Measurements from ENCODE around the gene CR2.
"Not testable (repeated sequence)": the region's sequence is repeated elsewhere in the genome, so short reads cannot be mapped to it uniquely, and the experiment has no call there.

Gene CR2

DNA sequence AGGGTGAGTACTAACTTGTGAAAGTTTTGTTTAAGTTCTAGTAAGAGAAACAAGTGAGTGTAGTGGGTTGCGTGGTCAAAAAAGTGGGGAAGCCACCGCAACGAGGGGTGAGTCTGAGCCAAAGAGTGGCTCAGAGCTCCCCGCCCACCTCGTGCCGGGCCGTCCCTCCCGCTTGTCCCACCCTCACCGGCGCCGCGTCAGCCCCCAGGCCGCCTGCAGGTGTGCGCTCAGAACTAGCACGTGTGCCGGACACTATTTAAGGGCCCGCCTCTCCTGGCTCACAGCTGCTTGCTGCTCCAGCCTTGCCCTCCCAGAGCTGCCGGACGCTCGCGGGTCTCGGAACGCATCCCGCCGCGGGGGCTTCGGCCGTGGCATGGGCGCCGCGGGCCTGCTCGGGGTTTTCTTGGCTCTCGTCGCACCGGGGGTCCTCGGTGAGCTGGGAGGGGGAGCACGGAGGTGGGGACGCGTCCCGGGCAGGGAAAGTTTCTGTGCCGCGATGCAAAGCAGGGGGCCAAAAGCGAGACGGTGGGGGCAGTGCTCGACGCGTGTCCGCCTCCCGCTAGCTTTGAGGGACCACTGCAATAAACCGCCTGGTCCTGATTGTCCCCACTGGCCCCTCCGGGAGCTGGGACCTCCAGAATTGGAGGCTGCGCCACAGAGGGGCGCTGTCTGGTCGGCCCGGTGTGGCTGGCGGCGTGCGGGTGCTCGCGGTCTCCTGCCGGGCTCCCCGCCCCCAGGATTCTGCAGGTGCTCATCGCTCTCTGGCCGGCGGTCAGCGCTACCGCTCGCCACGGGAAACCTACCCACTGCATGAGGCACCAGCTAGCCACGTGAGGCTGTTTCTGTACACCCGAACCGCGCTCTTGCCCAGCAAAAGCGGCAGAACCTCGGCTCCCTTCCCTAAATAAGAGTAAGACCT, at the start of gene CR2:
TSS of gene CR2 (plus strand) at position 283 of the 919 bp plus-strand sequence. CDS start at position 374, 91 bp downstream.
- no peak for DNase-seq

DNA sequence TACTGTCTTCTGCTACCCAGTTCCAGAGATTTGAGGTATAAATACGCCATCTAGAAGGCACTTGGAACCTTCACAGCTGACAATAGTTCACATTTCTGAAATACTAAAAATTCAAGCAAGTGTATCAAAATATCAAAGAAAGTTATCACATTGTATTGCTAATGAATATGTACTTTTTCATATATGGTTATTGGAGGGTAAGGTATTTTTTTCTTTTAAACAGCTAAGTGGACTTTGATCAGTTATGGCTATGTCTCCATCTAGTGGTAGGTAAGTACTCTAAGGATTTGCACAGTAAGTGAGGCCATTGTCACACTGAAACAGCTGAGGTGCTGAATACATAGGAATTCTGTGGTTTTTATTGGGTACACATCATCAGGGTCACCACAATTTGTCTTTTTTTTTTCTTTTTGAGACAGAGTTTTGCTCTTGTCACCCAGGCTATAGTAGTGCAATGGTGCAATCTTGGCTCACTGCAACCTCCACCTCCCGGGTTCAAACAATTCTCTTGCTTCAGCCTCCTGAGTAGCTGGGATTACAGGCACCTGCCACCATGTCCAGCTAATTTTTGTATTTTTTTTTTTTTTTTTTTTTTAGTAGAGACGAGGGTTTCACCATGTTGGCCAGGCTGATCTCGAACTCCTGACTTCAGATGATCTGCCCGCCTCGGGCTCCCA, 49.1 kb upstream of the CR2 start:
- no peak for DNase-seq

DNA sequence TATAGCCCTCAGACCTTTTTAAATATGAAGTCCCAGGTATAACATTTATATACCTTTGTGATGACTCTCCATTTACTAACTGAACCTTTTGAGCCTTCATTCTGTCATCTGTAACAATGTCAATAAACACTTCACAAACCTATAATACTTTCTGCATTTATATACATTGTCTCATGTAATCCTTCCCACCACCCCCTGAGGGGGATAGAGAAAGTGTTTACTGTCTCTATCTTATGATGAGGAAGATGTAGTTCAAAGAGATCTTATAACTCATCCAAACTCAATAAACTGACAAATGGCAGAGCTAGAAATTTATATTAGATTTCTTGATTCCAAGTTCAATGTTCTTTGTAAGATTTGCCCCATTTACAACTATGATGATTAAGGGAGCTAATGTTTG, 48.3 kb upstream of the CR2 start:
- no peak for DNase-seq

DNA sequence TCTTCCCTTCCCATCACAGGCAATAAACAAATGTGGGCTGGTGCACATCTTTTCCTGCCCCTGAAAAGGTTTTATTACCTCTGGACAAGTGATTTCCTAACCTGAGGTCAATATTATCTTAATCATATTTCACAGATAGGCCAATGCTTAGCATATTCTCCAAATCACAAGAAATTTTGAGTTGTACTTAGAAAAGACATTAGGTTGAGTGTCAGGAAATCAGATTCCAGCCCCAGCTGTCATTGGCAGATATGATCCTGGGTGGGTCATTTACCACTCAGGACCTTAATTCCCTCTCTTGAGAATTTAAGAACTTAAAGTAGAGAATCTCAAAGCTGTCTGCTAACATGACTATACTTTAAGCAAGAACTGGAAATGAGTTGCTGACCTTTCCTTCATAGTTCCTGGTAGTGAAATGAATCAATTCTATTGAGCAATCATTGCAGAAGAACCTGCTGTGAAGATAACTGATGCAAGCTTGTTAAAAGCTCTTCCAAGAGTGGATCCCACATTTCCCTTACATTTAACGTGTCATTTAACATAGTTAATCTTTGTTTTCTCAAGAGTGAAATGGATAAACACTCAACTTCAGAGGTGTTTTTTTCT, 46.4 kb upstream of the CR2 start:
- DNase-seq, result no peak

DNA sequence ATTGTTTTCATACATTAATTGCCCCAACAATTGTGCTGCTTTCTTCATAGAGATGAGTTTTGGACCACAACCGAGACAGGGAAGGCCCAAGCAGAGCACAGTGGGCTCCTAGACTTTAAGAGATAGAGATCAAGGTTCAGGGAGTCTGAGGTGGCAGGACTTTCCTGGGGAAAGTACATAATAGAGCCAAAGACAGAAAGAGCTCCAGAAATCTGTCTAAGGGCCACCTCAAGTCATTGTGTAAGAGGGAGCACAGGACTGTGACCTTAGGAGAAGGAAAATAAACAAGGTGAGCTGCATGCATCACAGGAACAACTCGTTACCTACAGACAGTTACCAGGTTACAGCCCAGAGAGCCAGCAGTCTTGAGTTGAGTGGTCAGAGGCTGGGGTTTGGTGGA, 41.3 kb upstream of the CR2 start:
- DNase-seq, result no peak

DNA sequence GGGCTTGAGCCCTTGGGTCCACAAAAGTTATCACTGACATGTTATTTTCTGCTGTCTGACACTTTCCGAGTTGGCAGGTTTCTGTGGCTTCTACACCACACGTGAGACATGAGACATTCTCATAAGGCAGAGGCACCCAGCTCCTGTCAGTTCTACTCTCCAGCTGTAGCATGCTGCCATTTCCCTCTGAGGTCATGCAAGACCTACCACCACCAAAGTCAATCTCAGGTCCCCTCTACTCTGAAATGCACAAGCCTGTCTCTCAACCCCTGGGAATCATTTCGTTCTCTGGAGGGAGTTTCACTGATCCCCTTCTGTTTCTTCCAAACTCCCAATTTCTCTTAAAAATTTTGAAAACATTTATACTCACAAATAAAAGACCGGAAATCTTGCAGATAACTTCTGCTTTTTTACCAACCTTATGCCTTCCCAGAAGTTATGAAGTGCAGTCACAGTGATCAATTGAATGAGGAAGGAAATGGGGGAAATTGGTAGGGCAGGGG, 39.5 kb upstream of the CR2 start:
- DNase-seq, result no peak

DNA sequence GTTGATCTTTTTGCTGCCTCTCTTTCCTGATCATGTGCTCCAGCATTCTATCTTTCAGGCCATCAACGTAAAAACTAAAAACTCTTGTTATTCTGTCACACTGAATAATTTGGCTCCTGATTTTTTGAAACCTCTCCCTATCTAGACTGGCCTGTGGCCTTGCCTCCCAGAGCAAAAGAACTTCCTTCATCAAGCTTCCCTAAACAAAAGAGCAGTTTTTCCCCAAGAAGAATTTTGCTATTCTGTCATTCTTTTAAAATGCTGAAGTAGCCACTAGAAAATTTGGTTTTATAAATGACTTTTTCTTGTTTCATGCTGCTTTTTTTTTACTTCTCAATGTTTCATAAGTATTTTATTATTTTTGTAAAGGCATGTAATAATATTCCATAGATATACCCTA, 37.1 kb upstream of the CR2 start:
- DNase-seq, result no peak

DNA sequence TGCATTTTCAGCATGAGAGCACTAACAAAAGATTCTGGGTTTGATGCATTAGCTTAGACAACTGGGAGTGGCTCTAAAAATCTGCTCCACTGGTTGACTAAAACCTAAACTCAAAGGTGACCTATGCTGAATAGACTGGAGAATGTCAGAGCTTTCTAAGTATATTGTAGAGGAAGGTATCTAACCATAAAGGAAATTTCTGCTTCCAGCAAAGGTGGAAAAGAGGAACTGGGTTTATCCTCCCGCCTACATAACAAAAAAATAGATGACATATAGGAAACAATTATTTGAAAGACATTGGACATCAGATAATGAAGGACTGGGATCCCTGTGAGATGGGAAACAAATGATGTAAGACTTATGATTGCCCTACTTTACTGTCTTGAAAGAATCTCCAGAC, 35.8 kb upstream of the CR2 start:
- DNase-seq, result no peak

DNA sequence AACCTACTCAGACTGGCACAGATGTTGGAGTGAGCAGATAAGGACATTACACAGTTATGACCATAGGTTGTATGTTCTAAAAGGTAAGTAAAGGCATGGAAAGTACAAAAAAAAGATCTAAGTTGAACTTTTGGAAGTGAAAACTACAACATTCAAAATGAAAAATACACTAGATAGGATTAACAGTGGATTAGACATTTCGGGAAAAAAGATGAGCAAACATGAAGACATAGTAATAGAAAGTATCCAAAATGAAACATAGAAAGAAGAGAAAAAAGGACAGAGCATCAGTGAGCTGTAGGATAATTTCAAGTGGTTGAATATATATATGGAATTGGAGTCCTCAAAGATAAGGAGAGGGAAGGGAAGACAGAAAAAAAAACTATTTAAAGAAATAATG, 34.0 kb upstream of the CR2 start:
- DNase-seq, result no peak

DNA sequence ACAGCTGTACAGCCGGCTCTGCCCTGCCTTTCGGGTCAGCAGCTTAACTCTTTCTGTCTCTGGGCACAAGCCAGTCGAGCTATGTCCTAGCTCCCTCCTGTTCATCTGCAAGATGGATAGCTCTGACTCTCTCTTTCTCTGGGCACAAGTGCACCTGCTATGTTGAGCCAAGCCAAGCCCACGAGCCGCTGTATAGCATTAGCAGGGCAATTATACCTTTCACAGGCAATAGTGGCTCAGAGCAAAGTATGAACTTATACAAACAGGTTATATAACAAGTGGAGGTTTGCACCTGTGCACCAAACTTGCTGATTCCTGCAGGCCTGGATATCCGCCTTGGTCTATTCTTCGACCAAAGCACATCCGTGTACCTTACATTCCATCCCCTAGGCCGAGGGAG, 33.0 kb upstream of the CR2 start:
- no peak for DNase-seq

DNA sequence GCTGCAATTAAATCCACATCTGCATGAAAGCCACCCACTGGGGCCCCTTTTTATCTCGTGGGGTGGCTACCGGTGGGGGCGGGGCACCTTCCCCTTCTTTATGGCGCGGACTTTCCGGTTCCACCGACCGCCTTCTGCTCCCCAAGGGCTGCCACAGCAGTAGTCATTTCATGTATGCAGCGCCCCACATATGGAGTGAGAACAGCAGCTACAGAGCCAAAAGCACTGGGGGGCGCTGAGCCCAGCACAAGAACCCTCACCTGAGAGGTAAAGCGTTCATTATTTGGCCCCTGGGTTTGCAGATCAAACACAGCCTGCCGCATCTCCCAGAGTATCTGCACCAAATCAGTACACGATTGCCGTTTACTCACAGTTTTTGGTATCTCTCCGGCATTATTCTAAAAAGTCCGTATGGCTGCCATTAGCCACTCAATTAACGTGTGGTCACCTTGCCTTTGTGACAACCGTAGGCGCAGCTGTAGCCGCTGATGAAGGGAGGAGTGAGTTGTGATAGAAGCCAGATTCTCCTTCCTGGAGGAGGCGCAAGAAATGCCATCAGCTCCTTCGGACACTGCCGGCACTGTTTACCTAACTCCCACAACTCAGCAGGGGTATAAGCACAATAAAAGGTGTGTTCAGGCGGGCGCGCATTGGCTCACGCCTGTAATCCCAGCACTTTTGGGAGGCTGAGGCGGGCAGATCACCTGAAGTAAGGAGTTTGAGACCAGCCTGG, 30.4 kb upstream of the CR2 start:
- no peak for DNase-seq

DNA sequence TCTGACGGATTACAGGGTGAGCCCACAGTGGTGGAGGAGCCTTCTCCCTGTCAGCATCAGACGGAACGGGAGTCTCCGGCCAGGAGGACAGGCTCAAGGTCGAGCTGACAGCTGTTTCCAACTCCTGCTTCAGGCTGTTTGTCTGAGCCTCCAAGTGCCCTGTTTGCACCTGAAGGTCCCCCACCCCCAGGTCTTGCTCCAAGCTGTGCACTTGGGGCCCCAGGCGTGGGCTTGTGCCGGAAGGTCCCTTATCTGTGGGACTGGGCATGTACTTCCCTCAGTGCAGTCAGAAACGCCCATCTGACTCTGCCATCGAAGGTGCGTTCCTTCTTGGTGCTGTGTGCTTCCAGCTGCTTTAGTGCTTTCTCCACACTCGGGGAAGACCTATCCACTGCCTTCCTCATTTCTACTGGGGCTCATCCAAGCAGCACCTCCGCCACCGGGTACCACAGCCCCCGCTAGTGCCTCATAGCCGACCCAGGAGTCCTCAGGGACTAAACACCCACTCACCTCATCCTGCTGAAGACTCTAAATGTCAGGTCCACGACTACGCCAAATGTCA, 29.5 kb upstream of the CR2 start:
- DNase-seq, result no peak

DNA sequence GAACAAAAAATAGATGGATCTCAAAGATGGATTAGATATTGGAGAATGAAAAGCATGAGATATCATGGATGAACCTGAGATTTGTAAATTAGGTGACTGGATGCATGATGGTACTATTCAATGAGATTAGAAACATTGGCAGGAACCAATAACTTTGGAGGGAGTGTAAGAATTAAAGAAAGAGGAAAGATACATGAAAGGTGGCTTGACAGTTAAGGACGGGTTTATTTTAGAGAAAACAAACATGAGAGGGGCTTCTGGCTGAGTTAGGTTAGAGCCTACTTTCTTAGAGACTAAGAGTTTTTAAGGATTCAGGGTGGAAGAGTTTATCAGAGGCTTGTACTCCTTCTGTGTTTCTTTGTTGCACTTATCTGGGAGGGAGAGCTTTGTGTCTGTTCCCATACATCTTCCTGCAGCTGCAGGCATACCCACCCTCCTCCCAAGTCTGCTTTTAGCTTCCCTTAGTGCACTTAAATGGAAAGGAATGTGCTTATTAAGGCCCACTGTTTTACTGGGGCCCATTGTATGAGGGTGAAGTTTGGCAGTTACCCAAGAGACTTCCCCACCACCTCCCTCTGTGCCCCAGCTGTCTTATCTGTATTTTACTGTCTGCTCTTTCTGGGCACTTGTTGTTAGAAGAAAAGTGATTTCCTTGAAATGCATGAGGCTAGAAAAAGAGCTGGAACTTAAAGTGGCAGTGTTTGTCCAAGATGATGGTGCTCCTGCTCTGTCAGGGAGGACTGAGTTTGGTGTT, 26.1 kb upstream of the CR2 start:
- DNase-seq, result no peak

DNA sequence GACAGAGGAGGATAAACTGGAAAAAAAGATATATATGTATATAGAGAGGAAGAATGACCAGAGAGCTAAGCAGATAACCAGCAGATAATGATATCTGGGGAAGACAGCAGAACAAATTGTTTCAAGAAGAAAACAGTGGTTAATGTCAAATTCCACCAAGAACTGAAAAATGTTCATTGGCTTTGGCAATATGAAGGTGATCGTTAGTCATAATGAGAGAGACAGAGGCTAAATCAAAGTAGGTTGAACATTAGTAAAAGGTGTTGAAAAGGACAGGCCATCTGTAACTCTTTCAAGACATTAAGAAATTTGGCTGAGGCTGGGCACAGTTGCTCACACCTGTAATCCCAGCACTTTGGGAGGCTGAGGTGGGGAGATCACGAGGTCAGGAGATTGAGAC, 25.3 kb upstream of the CR2 start:
- no peak for DNase-seq

DNA sequence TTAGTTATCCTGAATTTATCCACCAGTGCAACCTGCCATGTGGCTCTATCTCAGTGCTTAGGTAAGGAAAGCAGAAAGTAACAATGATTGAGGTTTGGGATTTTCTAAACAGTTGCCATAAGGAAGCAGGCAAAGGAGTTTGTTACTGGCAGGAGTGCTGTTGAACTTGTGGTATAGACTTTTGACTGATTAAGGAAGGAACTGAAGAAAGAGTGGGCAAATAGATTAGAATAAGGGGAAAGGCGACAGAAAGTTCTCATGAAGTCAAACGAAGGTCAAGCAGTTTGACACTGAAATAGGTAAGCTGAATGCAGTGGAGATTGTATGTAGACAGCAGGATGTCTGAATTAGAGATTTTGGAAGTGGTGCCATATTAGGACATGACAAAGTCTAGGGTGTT, 24.2 kb upstream of the CR2 start:
- no peak for DNase-seq

DNA sequence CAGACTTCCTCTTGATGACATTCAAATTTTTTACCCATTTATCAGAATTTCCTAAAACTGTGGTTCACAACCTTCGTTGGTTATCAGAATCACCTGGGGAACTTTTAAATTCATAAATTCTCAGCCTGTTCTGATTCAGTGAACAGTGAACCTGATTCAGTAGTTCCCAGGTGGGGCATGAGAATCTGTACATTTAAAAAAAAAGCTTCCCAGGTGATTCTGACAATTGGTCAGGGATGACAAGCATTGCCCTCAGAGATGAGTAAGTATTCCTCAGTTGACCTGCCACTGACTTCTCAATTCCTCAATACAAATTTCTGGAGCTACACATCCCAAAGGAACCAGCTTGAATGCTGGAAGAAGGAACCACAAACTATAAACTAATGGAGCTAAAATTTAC, 23.5 kb upstream of the CR2 start:
- no peak for DNase-seq

DNA sequence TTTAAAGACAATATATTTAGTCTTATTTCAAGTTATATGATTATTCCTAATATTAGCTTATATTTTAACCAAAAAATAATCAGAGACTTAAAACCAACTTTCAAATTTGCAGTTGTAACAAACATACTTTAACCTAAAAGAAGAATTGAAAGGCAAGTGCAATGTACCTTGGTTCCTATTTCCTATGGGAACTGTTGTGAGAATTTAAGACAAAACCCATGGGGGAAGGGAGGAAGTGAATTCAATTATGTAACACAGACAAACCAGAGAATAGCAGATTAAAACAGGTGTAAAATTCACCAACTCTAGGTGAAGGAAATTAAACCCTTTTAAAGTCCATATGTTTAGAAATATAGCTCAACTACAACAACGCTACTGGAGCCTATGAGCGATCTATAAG, 22.6 kb upstream of the CR2 start:
- DNase-seq, result no peak

DNA sequence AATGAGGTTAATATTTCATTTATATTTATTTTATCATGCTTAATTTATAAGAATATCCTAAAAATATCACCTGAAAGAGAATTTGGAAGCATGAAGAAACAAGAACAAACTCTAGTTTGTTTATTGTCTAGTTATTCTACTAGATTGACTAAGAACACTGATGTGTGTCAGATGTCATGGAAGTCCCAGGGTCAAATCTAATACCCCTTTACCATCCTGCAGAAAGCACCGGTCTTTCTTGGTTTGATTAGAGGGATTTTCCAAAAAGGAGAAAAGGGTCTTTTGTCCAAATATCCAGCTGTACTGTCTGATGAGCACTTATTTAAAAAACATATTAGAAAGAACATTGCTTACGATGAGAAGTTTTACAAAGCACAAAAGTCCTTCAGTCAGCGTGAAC, 20.7 kb upstream of the CR2 start:
- DNase-seq, result no peak

DNA sequence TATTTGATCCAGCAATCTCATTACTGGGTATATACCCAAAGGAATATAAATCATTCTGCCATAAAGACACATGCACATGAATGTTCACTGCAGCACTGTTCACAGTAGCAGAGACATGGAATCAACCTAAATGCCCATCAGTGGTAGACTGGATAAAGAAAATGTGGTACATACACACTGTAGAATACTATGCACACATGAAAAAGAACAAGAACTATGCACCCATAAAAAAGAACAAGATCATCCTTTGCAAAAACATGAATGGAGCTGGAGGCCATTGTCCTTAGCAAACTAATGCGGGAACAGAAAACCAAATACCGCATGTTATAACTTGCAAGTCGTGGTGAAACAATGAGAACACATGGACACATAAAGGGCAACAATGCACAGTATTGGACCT, 17.4 kb upstream of the CR2 start:
- DNase-seq, result not testable (repeated sequence)

DNA sequence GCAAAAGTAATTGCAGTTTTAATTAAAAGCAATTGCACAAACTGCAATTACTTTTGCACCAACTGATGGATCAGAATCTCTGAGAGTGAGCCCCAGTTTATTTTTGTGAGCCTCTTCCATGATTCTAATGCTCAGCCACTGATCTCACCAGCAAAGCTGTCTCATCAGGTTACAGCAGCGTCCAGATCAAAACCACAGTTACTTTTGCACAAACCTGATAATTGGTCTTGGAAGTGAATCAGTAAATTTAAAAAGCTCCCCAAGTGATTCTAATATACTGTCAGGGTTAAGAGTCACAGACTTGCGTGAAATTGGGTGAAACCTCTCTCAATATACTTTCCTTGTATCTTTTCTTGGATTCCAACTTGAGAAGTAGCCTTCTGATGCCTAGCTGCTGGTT, 13.5 kb upstream of the CR2 start:
- no peak for DNase-seq

DNA sequence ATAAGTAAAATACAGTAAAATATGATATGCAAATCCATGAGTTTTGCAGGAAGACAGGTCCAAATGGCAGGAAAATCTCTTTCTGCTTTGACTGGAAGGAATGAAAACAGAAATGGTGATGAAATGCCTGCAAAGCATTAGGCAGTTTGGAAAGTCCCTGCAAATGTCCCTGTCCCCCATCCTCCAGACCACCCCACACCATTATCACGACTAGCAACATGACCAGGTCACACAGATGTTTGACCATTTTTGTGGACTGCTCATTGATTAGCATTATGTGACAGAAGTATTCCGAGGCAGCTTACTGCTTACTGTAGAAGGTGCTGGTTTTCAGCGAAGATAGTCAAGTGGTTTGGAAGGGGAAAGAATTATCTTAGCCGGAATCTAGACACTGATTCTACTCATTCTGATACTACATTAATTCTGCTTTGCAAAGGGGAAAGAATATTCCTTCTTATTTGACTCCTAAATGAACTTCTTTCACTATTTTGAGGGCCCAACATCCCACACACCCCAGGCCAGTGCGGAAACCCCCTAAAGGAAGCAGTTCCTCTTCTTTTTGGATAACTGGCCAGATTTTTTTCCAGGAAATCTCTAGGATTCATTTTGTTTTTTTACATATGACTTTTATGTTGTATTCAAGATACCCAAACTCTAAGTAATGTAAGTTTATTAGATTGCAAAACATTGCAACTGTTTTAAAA, 9.5 kb upstream of the CR2 start:
- no peak for DNase-seq

DNA sequence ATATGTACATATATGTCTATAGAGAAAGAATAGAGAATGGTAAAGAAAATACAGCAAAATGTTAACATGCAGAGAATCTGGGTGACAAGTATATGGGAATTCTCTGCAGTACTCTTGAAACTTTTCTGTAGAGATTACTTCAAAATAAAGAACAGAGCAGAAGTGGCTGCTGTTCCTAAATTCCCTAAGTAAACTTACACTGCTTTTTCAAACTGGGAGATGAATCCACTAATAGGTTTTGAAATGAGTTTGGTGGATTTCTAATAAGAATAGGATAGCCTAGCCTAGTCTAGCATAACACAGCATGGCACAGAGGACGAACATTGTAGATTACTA, 450 bp upstream of the CR2 start:
- no peak for DNase-seq
